Stimulated activated CD4-positive, alpha-beta T cell treated with anti-CD3 and anti-CD28 coated beads, Interleukin-1b, Interleukin-23, amount 100 ng/mL, for 24 hours (primary cell): ENCODE data around the gene CCDC57.
A peak's percentile ranks its signal among the peaks of the same experiment; 100 is the strongest.
"Not testable (repeated sequence)": the region's sequence is repeated elsewhere in the genome, so short reads cannot be mapped to it uniquely, and the experiment has no call there.

ENCODE experiments used
- DNase-seq, 4 experiments: peaks; one replicate each; pipeline ENCODE4 v3.0.0-alpha.2; 2020; ENCODE audit warnings: low read depth in 4 of 4, low spot score in 1 of 4

The CCDC57 gene

GRCh38 chr17:82212331-82213250 is at the start of gene CCDC57:
TSS of gene CCDC57 (minus strand) at chr17:82212842. CDS start at chr17:82201944, 10,898 bp downstream.
- peak in 2 of 4 experiments; percentile 58 to 70 for DNase-seq

GRCh38 chr17:82262344-82262743 is 49.7 kb upstream of the CCDC57 start:
- no peak for DNase-seq

GRCh38 chr17:82259972-82260961 is 47.6 kb upstream of the CCDC57 start:
- not testable (repeated sequence) for DNase-seq

GRCh38 chr17:82258555-82258954 is 45.9 kb upstream of the CCDC57 start:
- DNase-seq, result no peak

- peak in 1 of 4 experiments; percentile 51 for DNase-seq
Measured at GRCh38 chr17:82257473-82257872, 44.8 kb upstream of the CCDC57 start.

- no peak for DNase-seq
Measured at GRCh38 chr17:82256242-82256885, 43.7 kb upstream of the CCDC57 start.

GRCh38 chr17:82255402-82255972 is 42.8 kb upstream of the CCDC57 start:
- no peak for DNase-seq

GRCh38 chr17:82254746-82255145 is 42.1 kb upstream of the CCDC57 start:
- not testable (repeated sequence) for DNase-seq

GRCh38 chr17:82254096-82254495 is 41.5 kb upstream of the CCDC57 start:
- DNase-seq, result not testable (repeated sequence)

- no peak for DNase-seq
Measured at GRCh38 chr17:82253179-82253544, 40.5 kb upstream of the CCDC57 start.

- no peak for DNase-seq
Measured at GRCh38 chr17:82252511-82253178, 40.0 kb upstream of the CCDC57 start.

GRCh38 chr17:82250868-82251500 is 38.3 kb upstream of the CCDC57 start:
- no peak for DNase-seq

GRCh38 chr17:82249896-82250581 is 37.4 kb upstream of the CCDC57 start:
- no peak for DNase-seq

GRCh38 chr17:82248815-82249674 is 36.4 kb upstream of the CCDC57 start:
- DNase-seq, result no peak

GRCh38 chr17:82247856-82248671 is 35.4 kb upstream of the CCDC57 start:
- no peak for DNase-seq

GRCh38 chr17:82247182-82247823 is 34.7 kb upstream of the CCDC57 start:
- no peak for DNase-seq
